K562 (cell line): ENCODE data around the gene GPATCH2. TPM values are rescaled to one million over a fixed set of nuclear protein-coding genes. Genes with fewer than 3 reads are reported as not detected.
A peak's percentile ranks its signal among the peaks of the same experiment; 100 is the strongest.

Experiments
- ATAC-seq: fragments of 200-7000 bp; cut with Tn5 transposase; 3 replicates; pipeline ENCODE4 v1.9.1; 2020; ENCODE audit warnings: moderate library complexity
- BruUV-seq: library from RNA; stranded (reverse); fragments of 400-500 nt; replicated peaks from 2 replicates; lab custom pipeline; 2021; lab: Mats Ljungman, UMichigan
- CTCF ChIA-PET: fragments of 300-600 bp; formaldehyde crosslinking; extraction: SDS; loops from one replicate; lab custom pipeline; 2021; ENCODE audit warnings: low intra/inter-chr PET ratio; lab: Yijun Ruan, JAX
- POLR2A ChIA-PET: fragments of 300-600, 350-650 bp; sonication (Branson Sonifier 250); formaldehyde crosslinking; extraction: SDS; loops from one replicate; lab custom pipeline; 2021; ENCODE audit warnings: antibody characterized with exemption, inconsistent platforms; lab: Yijun Ruan, JAX
- DNase-seq, 4 experiments: peaks; one replicate each; pipeline versions ENCODE4 v3.0.0 to v3.0.0-alpha.2; 2011 to 2018; ENCODE audit warnings: low spot score in 3 of 4, mixed read lengths in 3 of 4; ENCODE audit errors: extremely low read depth in 1 of 4
- FAIRE-seq: peaks from 2 replicates; lab custom pipeline; 2011; peaks lifted over from hg19 to GRCh38; lab: Jason Lieb, UNC
- H2AFZ ChIP-seq: 2 replicates; pipeline ENCODE4 v1.6.0; 2011; ENCODE audit warnings: low read depth, low read length, control low read depth, inconsistent platforms
- H3K27ac ChIP-seq: fragments of 200-600 bp; 3 replicates; pipeline ENCODE4 v1.8.0; 2011; ENCODE audit warnings: low read depth, mild to moderate bottlenecking, control low read depth, inconsistent platforms, low read length, moderate library complexity, mixed read lengths; ENCODE audit errors: extremely low read depth
- H3K27me3 ChIP-seq, 2 experiments: fragments of 300-600 bp in 1 of 2; 2 replicates in 1 of 2; 3 replicates in 1 of 2; pipeline versions ENCODE4 v1.6.0 to v1.8.0; 2011; ENCODE audit warnings: inconsistent platforms in 2 of 2, low read length in 2 of 2, mild to moderate bottlenecking in 1 of 2, mixed read lengths in 1 of 2, moderate library complexity in 1 of 2; ENCODE audit not compliant: control insufficient read depth in 2 of 2, insufficient read depth in 2 of 2
- H3K36me3 ChIP-seq: fragments of 300-600 bp; 3 replicates; pipeline ENCODE4 v1.8.0; 2011; ENCODE audit warnings: mild to moderate bottlenecking, low read length, inconsistent platforms; ENCODE audit not compliant: control insufficient read depth, insufficient read depth
- H3K4me1 ChIP-seq, 2 experiments: fragments of 200-600 bp in 1 of 2; replicated peaks in 1 of 2; 2 replicates in 1 of 2; 3 replicates in 1 of 2; pipeline versions ENCODE4 v1.5.1 to v1.8.0; 2011; ENCODE audit warnings: inconsistent platforms in 2 of 2, low read length in 2 of 2, mild to moderate bottlenecking in 1 of 2, mixed read lengths in 1 of 2, moderate library complexity in 1 of 2; ENCODE audit not compliant: control insufficient read depth in 2 of 2, insufficient read depth in 2 of 2
- H3K4me2 ChIP-seq: 2 replicates; pipeline ENCODE4 v1.6.1; 2011; ENCODE audit warnings: low read length, control low read depth, inconsistent platforms, mixed read lengths; ENCODE audit not compliant: insufficient read depth
- H3K4me3 ChIP-seq: fragments of 200-600 bp; sonication (generic), shearing (Covaris generic); 2 replicates; pipeline ENCODE4 v1.5.1; 2016; ENCODE audit warnings: control low read depth, inconsistent platforms
- H3K79me2 ChIP-seq: fragments of 200-600 bp; 3 replicates; pipeline ENCODE4 v1.8.0; 2011; ENCODE audit warnings: low read length, inconsistent platforms; ENCODE audit not compliant: control insufficient read depth, insufficient read depth
- H3K9ac ChIP-seq, 2 experiments: 2 replicates each; pipeline versions ENCODE4 v1.6.0 to v1.6.1; 2011; ENCODE audit warnings: low read depth in 2 of 2, low read length in 2 of 2, control low read depth in 1 of 2, inconsistent platforms in 1 of 2, mild to moderate bottlenecking in 1 of 2, mixed read lengths in 1 of 2; ENCODE audit not compliant: insufficient read depth in 1 of 2
- H3K9me1 ChIP-seq: one replicate; pipeline ENCODE4 v1.6.0; 2011; ENCODE audit warnings: inconsistent platforms, mild to moderate bottlenecking, low read length, moderate library complexity; ENCODE audit not compliant: control insufficient read depth, insufficient read depth
- H3K9me3 ChIP-seq: replicated peaks from 2 replicates; pipeline ENCODE4 v1.5.1; 2011; ENCODE audit warnings: low read depth, low read length, inconsistent platforms; ENCODE audit not compliant: control insufficient read depth, insufficient read depth
- H4K20me1 ChIP-seq: replicated peaks from 2 replicates; pipeline ENCODE4 v1.6.1; 2011; ENCODE audit warnings: low read length, inconsistent platforms, mixed read lengths; ENCODE audit not compliant: control insufficient read depth, insufficient read depth
- C11orf30 ChIP-seq: fragments of 450-650 bp; IDR thresholded peaks from 2 replicates; pipeline ENCODE4 v1.6.1; 2016; ENCODE audit warnings: low read depth, mild to moderate bottlenecking
- CAMTA2 ChIP-seq: fragments of 250-450 bp; sonication (Bioruptor Pico); conservative IDR thresholded peaks from 2 replicates; pipeline ENCODE4 v1.5.1; 2022
- EP400 ChIP-seq: fragments of 450-650 bp; IDR thresholded peaks from 2 replicates; pipeline ENCODE4 v1.6.1; 2017; ENCODE audit warnings: antibody characterized with exemption, mild to moderate bottlenecking, moderate library complexity
- ETV1 ChIP-seq: fragments of 450-650 bp; conservative IDR thresholded peaks from 2 replicates; pipeline ENCODE4 v1.6.1; 2016; ENCODE audit warnings: missing genetic modification characterization, control low read depth, low read depth, missing compliant biosample characterization
- HNRNPL ChIP-seq: fragments of 200-400 bp; formaldehyde crosslinking; IDR thresholded peaks from 2 replicates; pipeline ENCODE4 v1.6.1; 2017; ENCODE audit warnings: low read depth, mild to moderate bottlenecking, low read length
- MAFG ChIP-seq: fragments of 450-650 bp; conservative IDR thresholded peaks from 2 replicates; pipeline ENCODE4 v1.6.1; 2016; ENCODE audit warnings: missing genetic modification characterization, missing compliant biosample characterization
- MAFK ChIP-seq: IDR thresholded peaks from 2 replicates; pipeline ENCODE4 v1.6.1; 2011; ENCODE audit warnings: low read length, improper control_type of control experiment
- NBN ChIP-seq: fragments of 450-650 bp; IDR thresholded peaks from 2 replicates; pipeline ENCODE4 v1.6.1; 2016; ENCODE audit warnings: low read depth, mild to moderate bottlenecking
- PPARD ChIP-seq: fragments of 250-450 bp; sonication (Bioruptor Pico); IDR thresholded peaks from 2 replicates; pipeline ENCODE4 v1.8.0; 2022; ENCODE audit warnings: inconsistent platforms, mild to moderate bottlenecking, moderate library complexity
- RBFOX2 ChIP-seq: fragments of 200-400 bp; formaldehyde crosslinking; IDR thresholded peaks from 2 replicates; pipeline ENCODE4 v1.6.1; 2017; ENCODE audit warnings: low read depth, mild to moderate bottlenecking, low read length, moderate library complexity
- RBM15 ChIP-seq: fragments of 200-400 bp; formaldehyde crosslinking; IDR thresholded peaks from 2 replicates; pipeline ENCODE4 v1.6.1; 2018; ENCODE audit warnings: mild to moderate bottlenecking, low read length, moderate library complexity; ENCODE audit not compliant: insufficient read depth
- ZNF316 ChIP-seq: fragments of 450-650 bp; IDR thresholded peaks from 2 replicates; pipeline ENCODE4 v1.6.1; 2016
- WGBS: fragments of 100-300 bp; shearing (Covaris generic); methylation state at CpG from one replicate; pipeline ENCODE4 v1.1.6; 2016; ENCODE audit warnings: low coverage, mixed read lengths; ENCODE audit not compliant: insufficient coverage; ENCODE audit errors: missing lambda C conversion rate; 5-methylcytosine and 5-hydroxymethylcytosine counted together
- in situ Hi-C: fragments of 300-500 bp; cut with MboI; formaldehyde crosslinking; loops from 4 replicates; pipeline ENCODE4 v1.15.0; 2018; ENCODE audit warnings: inconsistent platforms, mixed read lengths
- intact Hi-C: fragments of 100-400 bp; cut with micrococcal nuclease; formaldehyde crosslinking; loops from 2 replicates; pipeline ENCODE4 v1.14.2; 2022
- polyA plus RNA-seq, 8 experiments: library from polyadenylated mRNA; depleted of rRNA in 4 of 8; stranded (reverse) in 5 of 8; unstranded in 3 of 8; fragments of >200 nt; fragmentation: Nextera tagmentation in 2 of 8; fragmentation: Illumina TruSeq in 1 of 8; extraction: Ambion mirVana in 2 of 8; extraction: Trizol in 1 of 8; gene quantifications; 2 replicates each; pipeline versions ENCODE4 v1.2.1 to v1.2.3, GENCODE V29; 2011 to 2014; ENCODE audit warnings: inconsistent platforms in 1 of 8, missing spikeins in 1 of 8
- total RNA-seq, 7 experiments: library from RNA; depleted of rRNA in 6 of 7; stranded (reverse); fragments of >200 nt in 6 of 7; fragmentation: Illumina TruSeq in 2 of 7; extraction: Trizol in 2 of 7; gene quantifications; 2 replicates each; pipeline versions ENCODE4 v1.2.1 to v1.2.3, GENCODE V29; 2011 to 2021; ENCODE audit warnings: low replicate concordance in 1 of 7
- TF ChIP-seq, protein P1 (sequence below): IDR thresholded peaks from 2 replicates; pipeline ENCODE4 v1.6.1; 2012; ENCODE audit warnings: low read depth, low read length, improper control_type of control experiment, borderline replicate concordance
- TF ChIP-seq, protein P2 (sequence below): fragments of 450-650 bp; IDR thresholded peaks from 2 replicates; pipeline ENCODE4 v1.6.1; 2016; ENCODE audit warnings: low read depth

The GPATCH2 gene
- total and polyA plus RNA-seq, 9 of the 15 experiments (the other 6 are each of a cell fraction or from before 2014, with no cell fraction given), result 0.38 to 2.0 (median 0.55) TPM

DNA sequence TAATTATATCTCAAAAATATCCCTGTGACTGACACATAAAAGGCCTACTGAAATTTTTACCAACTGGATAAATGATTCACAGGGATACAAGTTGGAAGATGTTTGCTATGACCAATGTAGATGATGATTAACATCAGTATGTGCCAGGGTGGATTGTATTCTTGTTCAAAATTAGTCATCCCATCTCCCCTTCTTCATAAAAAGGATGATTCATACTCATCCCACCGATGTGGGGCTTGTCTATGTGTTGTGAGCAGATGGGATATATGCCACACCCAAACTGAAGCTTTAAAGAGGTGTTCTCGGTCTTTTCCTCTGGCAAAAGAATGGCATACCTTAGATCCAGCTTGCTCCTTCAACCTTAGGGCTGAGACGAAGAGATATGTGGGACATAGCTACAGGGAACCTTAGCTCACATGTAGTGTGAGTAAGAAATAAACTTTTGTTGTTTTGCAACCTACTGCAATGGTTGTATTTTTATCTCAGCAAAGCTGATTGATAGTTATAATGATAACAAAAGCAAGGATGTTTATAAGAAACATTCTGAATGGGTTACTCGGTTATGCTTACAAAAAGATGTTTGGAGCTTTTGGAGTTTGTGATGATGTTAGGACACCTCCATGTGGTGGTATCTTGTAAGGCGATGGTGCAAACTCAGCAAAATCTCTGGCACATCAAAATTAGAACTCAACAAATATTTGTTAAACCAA, 29.6 kb upstream of the GPATCH2 start:
- intact Hi-C loops, result no loop called here
- no peak for ATAC-seq
- H3K4me2 ChIP-seq, result no peak overlapping the region
- TF ChIP-seq, protein P1, sequence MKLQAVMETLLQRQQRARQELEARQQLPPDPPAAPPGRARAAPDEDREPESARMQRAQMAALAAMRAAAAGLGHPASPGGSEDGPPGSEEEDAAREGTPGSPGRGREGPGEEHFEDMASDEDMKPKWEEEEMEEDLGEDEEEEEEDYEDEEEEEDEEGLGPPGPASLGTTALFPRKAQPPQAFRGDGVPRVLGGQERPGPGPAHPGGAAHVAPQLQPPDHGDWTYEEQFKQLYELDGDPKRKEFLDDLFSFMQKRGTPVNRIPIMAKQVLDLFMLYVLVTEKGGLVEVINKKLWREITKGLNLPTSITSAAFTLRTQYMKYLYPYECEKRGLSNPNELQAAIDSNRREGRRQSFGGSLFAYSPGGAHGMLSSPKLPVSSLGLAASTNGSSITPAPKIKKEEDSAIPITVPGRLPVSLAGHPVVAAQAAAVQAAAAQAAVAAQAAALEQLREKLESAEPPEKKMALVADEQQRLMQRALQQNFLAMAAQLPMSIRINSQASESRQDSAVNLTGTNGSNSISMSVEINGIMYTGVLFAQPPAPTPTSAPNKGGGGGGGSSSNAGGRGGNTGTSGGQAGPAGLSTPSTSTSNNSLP, result no peak
- TF ChIP-seq PPARD (CRISPR knock-in tag) (no peak), ZNF316 (peak; percentile 49), MAFG (tag) (peak; percentile 87), RBFOX2 (no peak), C11orf30 (peak; percentile 32; the same call in 1 of the 2 replicates), HNRNPL (no peak), EP400 (no peak), CAMTA2 (CRISPR knock-in tag) (no peak), RBM15 (no peak), NBN (no peak), ETV1 (tag) (no peak), MAFK (0 out of 2 replicates have a peak, but pooled peaks have one; percentile 38)
- TF ChIP-seq, protein P2, sequence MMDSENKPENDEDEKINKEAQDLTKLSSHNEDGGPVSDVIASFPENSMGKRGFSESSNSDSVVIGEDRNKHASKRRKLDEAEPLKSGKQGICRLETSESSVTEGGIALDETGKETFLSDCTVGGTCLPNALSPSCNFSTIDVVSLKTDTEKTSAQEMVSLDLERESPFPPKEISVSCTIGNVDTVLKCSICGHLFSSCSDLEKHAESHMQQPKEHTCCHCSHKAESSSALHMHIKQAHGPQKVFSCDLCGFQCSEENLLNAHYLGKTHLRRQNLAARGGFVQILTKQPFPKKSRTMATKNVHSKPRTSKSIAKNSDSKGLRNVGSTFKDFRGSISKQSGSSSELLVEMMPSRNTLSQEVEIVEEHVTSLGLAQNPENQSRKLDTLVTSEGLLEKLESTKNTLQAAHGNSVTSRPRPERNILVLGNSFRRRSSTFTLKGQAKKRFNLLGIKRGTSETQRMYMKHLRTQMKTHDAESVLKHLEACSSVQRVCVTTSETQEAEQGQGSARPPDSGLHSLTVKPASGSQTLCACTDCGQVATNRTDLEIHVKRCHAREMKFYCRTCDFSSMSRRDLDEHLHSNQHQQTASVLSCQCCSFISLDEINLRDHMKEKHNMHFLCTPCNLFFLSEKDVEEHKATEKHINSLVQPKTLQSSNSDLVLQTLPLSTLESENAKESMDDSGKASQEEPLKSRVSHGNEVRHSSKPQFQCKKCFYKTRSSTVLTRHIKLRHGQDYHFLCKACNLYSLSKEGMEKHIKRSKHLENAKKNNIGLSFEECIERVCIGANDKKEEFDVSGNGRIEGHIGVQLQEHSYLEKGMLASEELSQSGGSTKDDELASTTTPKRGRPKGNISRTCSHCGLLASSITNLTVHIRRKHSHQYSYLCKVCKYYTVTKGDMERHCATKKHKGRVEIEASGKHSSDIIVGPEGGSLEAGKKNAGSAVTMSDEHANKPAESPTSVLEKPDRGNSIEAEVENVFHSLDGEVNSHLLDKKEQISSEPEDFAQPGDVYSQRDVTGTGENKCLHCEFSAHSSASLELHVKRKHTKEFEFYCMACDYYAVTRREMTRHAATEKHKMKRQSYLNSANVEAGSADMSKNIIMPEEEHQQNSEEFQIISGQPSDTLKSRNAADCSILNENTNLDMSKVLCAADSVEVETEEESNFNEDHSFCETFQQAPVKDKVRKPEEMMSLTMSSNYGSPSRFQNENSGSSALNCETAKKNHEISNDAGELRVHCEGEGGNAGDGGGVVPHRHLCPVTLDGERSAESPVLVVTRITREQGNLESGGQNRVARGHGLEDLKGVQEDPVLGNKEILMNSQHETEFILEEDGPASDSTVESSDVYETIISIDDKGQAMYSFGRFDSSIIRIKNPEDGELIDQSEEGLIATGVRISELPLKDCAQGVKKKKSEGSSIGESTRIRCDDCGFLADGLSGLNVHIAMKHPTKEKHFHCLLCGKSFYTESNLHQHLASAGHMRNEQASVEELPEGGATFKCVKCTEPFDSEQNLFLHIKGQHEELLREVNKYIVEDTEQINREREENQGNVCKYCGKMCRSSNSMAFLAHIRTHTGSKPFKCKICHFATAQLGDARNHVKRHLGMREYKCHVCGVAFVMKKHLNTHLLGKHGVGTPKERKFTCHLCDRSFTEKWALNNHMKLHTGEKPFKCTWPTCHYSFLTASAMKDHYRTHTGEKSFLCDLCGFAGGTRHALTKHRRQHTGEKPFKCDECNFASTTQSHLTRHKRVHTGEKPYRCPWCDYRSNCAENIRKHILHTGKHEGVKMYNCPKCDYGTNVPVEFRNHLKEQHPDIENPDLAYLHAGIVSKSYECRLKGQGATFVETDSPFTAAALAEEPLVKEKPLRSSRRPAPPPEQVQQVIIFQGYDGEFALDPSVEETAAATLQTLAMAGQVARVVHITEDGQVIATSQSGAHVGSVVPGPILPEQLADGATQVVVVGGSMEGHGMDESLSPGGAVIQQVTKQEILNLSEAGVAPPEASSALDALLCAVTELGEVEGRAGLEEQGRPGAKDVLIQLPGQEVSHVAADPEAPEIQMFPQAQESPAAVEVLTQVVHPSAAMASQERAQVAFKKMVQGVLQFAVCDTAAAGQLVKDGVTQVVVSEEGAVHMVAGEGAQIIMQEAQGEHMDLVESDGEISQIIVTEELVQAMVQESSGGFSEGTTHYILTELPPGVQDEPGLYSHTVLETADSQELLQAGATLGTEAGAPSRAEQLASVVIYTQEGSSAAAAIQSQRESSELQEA, result no peak

More for the DNA sequence above, 29.6 kb upstream of the GPATCH2 start:
- FAIRE-seq (no peak), DNase-seq (no peak)
- H3K27me3 ChIP-seq, result no peaks in the 10 kb centered on the region
- BruUV-seq, result no TSS peak
- H3K4me1 ChIP-seq, result no peaks in the 10 kb centered on the region
- H3K27ac ChIP-seq, result no peak overlapping the region
- no peaks in the 10 kb centered on the region for H4K20me1 ChIP-seq
- ChIA-PET POLR2A (no interaction called here), CTCF (no interaction called here)
- no peaks in the 10 kb centered on the region for H3K79me2 ChIP-seq
- no peak overlapping the region for H2AFZ ChIP-seq
- WGBS, result 4% methylated on average over 5 of the region's 5 CpGs
- in situ Hi-C loops, result no loop called here
- H3K9me3 ChIP-seq, result 0 out of 2 replicates have a peak, but pooled peaks cover 2% of the 10 kb centered on the region
- no peaks in the 10 kb centered on the region for H3K9me1 ChIP-seq
- H3K36me3 ChIP-seq, result no peaks in the 10 kb centered on the region
- H3K9ac ChIP-seq, result no peak overlapping the region
- no peak overlapping the region for H3K4me3 ChIP-seq
